Aorta (tissue), 5 donors: ENCODE results near the gene GALNT12. TPM values are rescaled to one million over a fixed set of nuclear protein-coding genes. Genes with fewer than 3 reads are reported as not detected.

Experiments
- ATAC-seq: fragments of 200-7000 bp; cut with Tn5 transposase; one replicate; pipeline ENCODE4 v1.9.1; 2022; ENCODE audit warnings: moderate library complexity; ENCODE audit not compliant: low FRiP score
- DNase-seq, 2 donors: peaks; one replicate each; pipeline ENCODE4 v3.0.0-alpha.2; 2020
- H3K27ac ChIP-seq, 2 donors: one replicate each; pipeline ENCODE4 v1.5.1; 2013; ENCODE audit warnings: low read length in 2 of 2, mild to moderate bottlenecking in 2 of 2, moderate library complexity in 2 of 2, control low read depth in 1 of 2, inconsistent platforms in 1 of 2, low read depth in 1 of 2
- H3K27me3 ChIP-seq, 2 donors: one replicate each; pipeline ENCODE4 v1.6.1; 2013; ENCODE audit warnings: control low read depth in 1 of 2, low read length in 1 of 2, mild to moderate bottlenecking in 1 of 2, moderate library complexity in 1 of 2; ENCODE audit not compliant: insufficient read depth in 2 of 2, control insufficient read depth in 1 of 2
- H3K36me3 ChIP-seq, 2 donors: one replicate each; pipeline ENCODE4 v1.6.1; 2013; ENCODE audit warnings: control low read depth in 1 of 2, low read length in 1 of 2, mild to moderate bottlenecking in 1 of 2; ENCODE audit not compliant: insufficient read depth in 2 of 2, control insufficient read depth in 1 of 2
- H3K4me1 ChIP-seq, 2 donors: one replicate each; pipeline ENCODE4 v1.6.1; 2013; ENCODE audit warnings: low read length in 2 of 2, control low read depth in 1 of 2, mild to moderate bottlenecking in 1 of 2, moderate library complexity in 1 of 2; ENCODE audit not compliant: insufficient read depth in 2 of 2, control insufficient read depth in 1 of 2
- H3K4me3 ChIP-seq, 2 donors: one replicate each; pipeline ENCODE4 v1.5.1; 2013; ENCODE audit warnings: low read length in 2 of 2, control low read depth in 1 of 2, mild to moderate bottlenecking in 1 of 2
- H3K9me3 ChIP-seq: one replicate; pipeline ENCODE4 v1.6.1; 2013; ENCODE audit warnings: mild to moderate bottlenecking, low read length; ENCODE audit not compliant: control insufficient read depth
- WGBS, 2 donors: extraction: QIAGEN DNeasy Blood & Tissue Kit; methylation state at CpG; one replicate each; pipeline ENCODE4 v1.1.7; 2013; 5-methylcytosine and 5-hydroxymethylcytosine counted together
- intact Hi-C, 2 donors: fragments of 100-400 bp; cut with DNase I; formaldehyde crosslinking; loops; one replicate each; pipeline versions ENCODE4 v1.14.2 to v1.15.0; 2022
- polyA plus RNA-seq, 2 donors: library from polyadenylated mRNA; stranded (reverse); fragments of 200-250 nt; gene quantifications; one replicate each; pipeline ENCODE4 v1.2.3, GENCODE V29; 2013
- total RNA-seq, 2 donors: library from RNA; stranded (reverse); fragmentation: NEBNext Ultra II Directional; extraction: Animal tissue kit (Norgen Biotek cat#: 25700); gene quantifications; one replicate each; pipeline ENCODE4 v1.2.1, GENCODE V29; 2021
- donor health status: healthy with polysubstance abuse.
- donor health status: Bipolar disorder and iron deficiency.
- donor health status: DM: no; HTN: no; CAD: no.
- donor health status: DM: no; HTN: no; CAD: no.
- donor health status: DM: yes; HTN: yes; CAD: no.

GALNT12 gene
- total and polyA plus RNA-seq, 4 donors: 2.9 to 12.6 (median 4.1) TPM

GRCh38 chr9:98870782-98871557, 63.5 kb downstream of the GALNT12 start:
- Histone ChIP-seq H3K36me3 (no peaks in the 10 kb centered on the region), H3K4me3 (no peak overlapping the region)
- WGBS, 2 donors: 72 to 88% methylated on average over 5 of the region's 5 CpGs

GRCh38 chr9:98871558-98872065, 64.1 kb downstream of the GALNT12 start:
- WGBS, 2 donors: 75 to 93% methylated on average over 9 of the region's 9 CpGs
- intact Hi-C loops: no loop called here
- Histone ChIP-seq H3K4me3 (no peak overlapping the region), H3K4me1 (no peaks in the 10 kb centered on the region), H3K27me3 (no peaks in the 10 kb centered on the region), H3K27ac (no peak overlapping the region), H3K36me3 (no peaks in the 10 kb centered on the region), H3K9me3 (no peaks in the 10 kb centered on the region)
- ATAC-seq (no peak), DNase-seq (no peak)

More at GRCh38 chr9:98870782-98871557, 63.5 kb downstream of the GALNT12 start:
- no peak overlapping the region for H3K27ac ChIP-seq
- H3K9me3 ChIP-seq: no peaks in the 10 kb centered on the region
- H3K27me3 ChIP-seq: no peaks in the 10 kb centered on the region
- intact Hi-C loops: no loop called here
- no peak for DNase-seq
- H3K4me1 ChIP-seq: no peaks in the 10 kb centered on the region
- ATAC-seq: no peak

GRCh38 chr9:98873526-98873925, 66.1 kb downstream of the GALNT12 start:
- Histone ChIP-seq H3K27ac (no peak overlapping the region), H3K9me3 (no peaks in the 10 kb centered on the region), H3K4me3 (no peak overlapping the region), H3K4me1 (no peaks in the 10 kb centered on the region), H3K27me3 (no peaks in the 10 kb centered on the region), H3K36me3 (no peaks in the 10 kb centered on the region)
- intact Hi-C loops: no loop called here
- DNase-seq (no peak), ATAC-seq (no peak)
- 95 to 98% methylated on average over 2 of the region's 2 CpGs for WGBS, 2 donors

- no peaks in the 10 kb centered on the region for H3K4me1 ChIP-seq
- ATAC-seq: peak; percentile 71
- no peaks in the 10 kb centered on the region for H3K36me3 ChIP-seq
- H3K27me3 ChIP-seq: no peaks in the 10 kb centered on the region
- peak; percentile 84 to 85 for DNase-seq
- no peak overlapping the region for H3K27ac ChIP-seq
- H3K4me3 ChIP-seq: no peak overlapping the region
- WGBS, 2 donors: 16 to 28% methylated on average over 3 of the region's 3 CpGs
- intact Hi-C loops: no loop called here
- H3K9me3 ChIP-seq: no peaks in the 10 kb centered on the region
These were observed 66.5 kb downstream of the GALNT12 start for GRCh38 chr9:98873951-98874371.

GRCh38 chr9:98874721-98875255, 67.3 kb downstream of the GALNT12 start:
- no peaks in the 10 kb centered on the region for H3K4me1 ChIP-seq
- WGBS, 2 donors: 88 to 91% methylated on average over 5 of the region's 5 CpGs
- no peaks in the 10 kb centered on the region for H3K9me3 ChIP-seq
- intact Hi-C loops: no loop called here
- DNase-seq: no peak
- no peak for ATAC-seq
- H3K4me3 ChIP-seq: no peak overlapping the region
- H3K36me3 ChIP-seq: no peaks in the 10 kb centered on the region
- H3K27me3 ChIP-seq: no peaks in the 10 kb centered on the region
- no peak overlapping the region for H3K27ac ChIP-seq

GRCh38 chr9:98875536-98875935, 68.1 kb downstream of the GALNT12 start:
- intact Hi-C loops: no loop called here
- Histone ChIP-seq H3K9me3 (no peaks in the 10 kb centered on the region), H3K4me1 (no peaks in the 10 kb centered on the region), H3K36me3 (no peaks in the 10 kb centered on the region), H3K4me3 (no peak overlapping the region), H3K27me3 (no peaks in the 10 kb centered on the region), H3K27ac (no peak overlapping the region)
- WGBS, 2 donors: 76 to 87% methylated on average over 5 of the region's 5 CpGs
- DNase-seq: no peak
- ATAC-seq: no peak

GRCh38 chr9:98877311-98877710, 69.8 kb downstream of the GALNT12 start:
- H3K4me3 ChIP-seq: no peak overlapping the region
- DNase-seq (no peak), ATAC-seq (no peak)
- intact Hi-C loops: no loop called here
- H3K27me3 ChIP-seq: no peaks in the 10 kb centered on the region
- WGBS, 2 donors: 94 to 96% methylated on average over 6 of the region's 6 CpGs
- H3K4me1 ChIP-seq: no peaks in the 10 kb centered on the region
- H3K36me3 ChIP-seq: no peaks in the 10 kb centered on the region
- H3K9me3 ChIP-seq: no peaks in the 10 kb centered on the region
- H3K27ac ChIP-seq: no peak overlapping the region

GRCh38 chr9:98879094-98879962, 71.9 kb downstream of the GALNT12 start:
- Histone ChIP-seq H3K27ac (no peak overlapping the region), H3K4me1 (no peaks in the 10 kb centered on the region), H3K4me3 (no peak overlapping the region), H3K36me3 (no peaks in the 10 kb centered on the region), H3K9me3 (no peaks in the 10 kb centered on the region), H3K27me3 (no peaks in the 10 kb centered on the region)
- intact Hi-C loops: no loop called here
- DNase-seq: no peak
- 54 to 59% methylated on average over 5 of the region's 5 CpGs for WGBS, 2 donors
- ATAC-seq: no peak
